HG03439 (cell line): ENCODE data around the gene C6.
"Not testable (repeated sequence)": the region's sequence is repeated elsewhere in the genome, so short reads cannot be mapped to it uniquely, and the experiment has no call there.

Source experiments
- ATAC-seq: cut with Tn5 transposase; IDR thresholded peaks from one replicate; pipeline ENCODE4 v1.9.1; 2021; ENCODE audit warnings: mild to moderate bottlenecking, moderate library complexity; ENCODE audit not compliant: unreplicated experiment

C6 gene

DNA sequence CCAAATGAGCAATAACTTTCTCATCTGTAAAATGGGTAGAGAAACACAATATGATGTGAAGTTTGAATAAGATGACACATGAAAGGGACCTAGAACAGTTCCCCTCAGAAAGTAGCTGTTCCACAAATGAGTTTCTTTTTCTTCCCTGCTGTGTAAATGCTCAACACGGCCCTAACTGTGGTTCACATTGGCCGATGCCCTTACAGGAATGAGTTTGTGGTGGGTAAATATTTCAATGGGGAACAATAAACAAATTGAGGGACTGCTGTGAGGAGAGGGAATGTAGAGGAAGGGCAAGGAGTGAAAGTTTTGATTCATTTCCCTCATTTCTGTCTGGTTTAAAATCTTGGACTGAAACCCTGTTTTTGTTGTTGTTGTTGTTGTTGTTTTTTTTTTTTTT lies 12.8 kb downstream of the C6 start:
- no peak for ATAC-seq

DNA sequence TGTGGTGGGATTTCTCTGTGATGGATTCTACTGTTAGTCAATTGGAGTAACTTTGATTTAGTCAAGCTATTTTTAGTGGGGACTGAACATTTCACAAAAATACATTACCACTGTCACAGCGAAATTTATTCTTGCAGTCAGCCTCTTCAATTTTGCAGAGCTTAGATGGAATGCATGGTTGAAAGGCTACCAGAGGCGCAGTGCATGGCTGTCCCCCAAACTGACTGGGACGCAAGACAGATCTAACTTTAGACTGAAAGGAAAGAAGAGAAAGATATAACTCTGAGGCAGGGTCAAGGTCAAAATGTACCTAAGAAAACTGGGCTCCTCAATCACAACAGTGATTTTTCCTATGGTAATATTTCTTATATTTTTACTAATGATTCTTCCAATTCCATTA lies 13.7 kb downstream of the C6 start:
- ATAC-seq = no peak

DNA sequence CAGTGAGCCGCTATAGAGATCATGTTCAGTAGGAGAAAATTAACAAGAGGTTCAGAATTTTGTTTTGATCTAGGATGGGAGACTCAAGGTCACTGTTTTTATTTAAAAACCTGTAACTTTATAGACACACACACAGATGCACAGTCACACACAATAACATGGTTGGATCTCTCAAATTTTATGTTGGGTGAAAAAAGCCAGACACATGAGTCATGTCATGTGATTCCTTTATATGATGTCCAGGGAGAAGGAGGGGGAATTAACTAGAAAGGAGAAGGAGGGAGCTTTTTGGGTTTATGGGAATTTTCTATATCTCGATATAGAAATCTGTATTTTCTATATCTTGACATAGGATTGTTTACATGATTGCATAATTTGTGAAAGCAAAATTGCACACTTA lies 17.1 kb downstream of the C6 start:
- no peak for ATAC-seq

DNA sequence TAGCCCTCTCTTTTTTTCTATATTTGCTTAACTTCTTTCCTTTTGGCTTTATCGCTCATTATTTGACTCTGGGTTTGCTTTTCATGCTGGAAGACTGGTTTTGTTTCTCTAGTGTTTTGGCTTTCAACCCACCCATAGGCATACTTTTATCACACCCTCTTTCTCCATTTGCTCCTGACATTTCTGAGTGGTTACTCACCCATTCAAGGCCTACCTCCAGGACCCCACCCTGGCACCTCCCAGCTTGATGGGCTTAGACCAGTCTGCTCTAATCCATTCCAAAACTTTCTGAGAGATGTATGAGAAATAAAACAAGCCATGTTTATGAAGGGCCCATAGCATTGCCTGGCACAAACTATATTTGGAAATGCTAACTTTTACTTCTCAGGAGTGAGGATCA lies 18.1 kb downstream of the C6 start:
- ATAC-seq = no peak

DNA sequence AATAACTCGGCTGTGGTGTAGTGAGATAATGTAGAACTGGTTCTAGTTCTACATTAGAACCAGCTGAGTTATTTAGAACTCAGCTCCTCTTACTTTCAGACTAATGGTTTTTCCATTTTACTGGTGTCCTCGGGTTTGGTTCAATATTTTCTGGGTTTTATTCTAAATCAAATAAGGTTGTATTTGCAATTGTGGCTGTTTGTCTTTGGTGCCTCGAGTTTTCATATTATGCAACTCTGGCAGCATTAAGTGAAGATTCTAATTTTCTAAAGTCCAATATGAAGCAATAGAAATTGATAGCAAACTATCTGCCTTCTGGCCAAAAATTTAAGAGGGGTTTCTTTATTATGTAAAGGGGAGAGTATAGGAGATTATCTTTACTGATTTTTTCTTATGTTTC lies 19.0 kb downstream of the C6 start:
- no peak for ATAC-seq

DNA sequence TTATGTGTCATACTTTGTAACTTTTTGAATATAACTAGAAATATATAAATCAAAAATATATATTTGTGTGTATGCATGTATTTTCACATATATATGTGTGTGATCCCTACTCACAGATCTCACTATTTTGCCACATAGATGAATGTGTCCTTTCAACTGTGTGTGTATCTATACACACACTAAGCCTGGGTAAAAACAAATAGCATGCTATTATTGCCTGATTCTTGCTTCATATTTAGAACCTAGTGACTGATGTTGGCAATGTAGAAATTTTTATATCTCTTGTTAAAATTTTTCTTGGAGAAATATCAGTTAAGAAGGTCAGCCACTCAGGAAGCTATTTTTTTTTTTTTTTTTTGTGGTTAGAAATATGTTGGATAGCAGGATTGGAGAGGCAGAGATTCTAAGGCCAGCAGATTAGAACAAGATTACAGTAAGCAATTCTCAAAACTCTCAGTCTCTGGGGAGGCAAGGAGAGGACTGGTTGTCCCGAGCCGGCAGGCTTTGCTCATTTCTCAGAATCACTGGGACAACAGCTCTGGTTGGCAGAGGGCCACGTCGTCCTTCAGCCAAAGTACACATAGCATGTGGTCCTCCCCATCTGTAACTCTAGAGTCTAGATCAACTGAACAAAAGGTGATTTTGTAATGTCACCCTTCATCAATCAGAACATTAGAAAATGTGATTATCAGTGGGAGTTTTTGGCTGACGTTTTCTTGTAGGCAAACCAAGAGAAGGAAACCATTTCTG lies 19.7 kb downstream of the C6 start:
- ATAC-seq = no peak

DNA sequence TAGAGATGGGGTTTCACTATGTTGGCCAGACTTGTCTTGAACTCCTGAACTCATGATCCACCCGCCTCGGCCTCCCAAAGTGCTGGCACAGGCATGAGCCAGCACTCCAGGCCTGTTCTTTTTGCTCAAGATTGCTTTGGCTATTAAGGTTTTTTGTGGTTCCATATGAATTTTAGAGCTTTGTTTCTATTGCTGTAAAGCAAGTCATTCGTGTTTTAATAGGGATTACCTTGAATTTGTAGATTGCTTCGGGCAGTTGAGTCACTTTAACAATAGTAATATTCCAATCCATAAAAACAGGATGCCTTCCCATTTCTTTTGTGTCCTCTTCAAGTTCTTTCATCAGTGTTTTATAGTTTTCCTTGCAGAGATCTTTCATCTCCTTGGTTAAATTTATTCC lies 22.1 kb downstream of the C6 start:
- no peak for ATAC-seq

DNA sequence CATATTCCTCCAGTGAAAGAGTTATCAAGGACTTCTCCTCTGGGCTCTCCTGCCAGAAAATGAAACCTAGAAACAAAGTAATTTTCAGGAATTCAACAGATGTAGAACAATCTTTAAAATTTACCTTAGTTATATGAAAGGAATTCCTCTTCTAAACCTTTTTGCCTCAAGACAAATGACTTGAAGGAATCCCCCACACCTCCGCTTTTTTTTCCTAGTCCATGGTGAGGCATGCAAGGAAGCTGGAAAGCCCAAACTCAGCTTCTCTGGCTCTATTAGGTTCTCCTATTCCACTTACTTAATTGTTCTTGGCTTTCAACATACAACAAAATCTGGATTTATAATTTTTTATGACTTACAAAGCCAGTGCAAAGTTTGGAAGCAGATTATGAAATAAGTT lies 27.2 kb downstream of the C6 start:
- ATAC-seq = no peak

DNA sequence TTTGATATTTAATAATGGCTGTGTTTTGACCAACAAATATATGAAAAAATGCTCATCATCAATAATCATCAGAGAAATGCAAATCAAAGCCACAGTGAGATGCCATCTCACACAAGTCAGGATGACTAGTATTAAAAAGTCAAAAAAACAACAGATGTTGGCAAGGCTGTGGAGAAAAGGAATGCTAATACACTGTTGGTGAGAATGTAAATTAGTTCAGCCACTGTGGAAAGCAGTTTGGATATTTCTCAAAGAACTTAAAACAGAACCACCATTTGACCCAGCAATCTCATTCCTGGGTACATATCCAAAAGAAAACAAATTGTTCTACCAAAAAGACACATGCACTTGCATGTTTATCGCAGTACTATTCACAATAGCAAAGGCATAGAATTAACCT lies 30.0 kb downstream of the C6 start:
- not testable (repeated sequence) for ATAC-seq

DNA sequence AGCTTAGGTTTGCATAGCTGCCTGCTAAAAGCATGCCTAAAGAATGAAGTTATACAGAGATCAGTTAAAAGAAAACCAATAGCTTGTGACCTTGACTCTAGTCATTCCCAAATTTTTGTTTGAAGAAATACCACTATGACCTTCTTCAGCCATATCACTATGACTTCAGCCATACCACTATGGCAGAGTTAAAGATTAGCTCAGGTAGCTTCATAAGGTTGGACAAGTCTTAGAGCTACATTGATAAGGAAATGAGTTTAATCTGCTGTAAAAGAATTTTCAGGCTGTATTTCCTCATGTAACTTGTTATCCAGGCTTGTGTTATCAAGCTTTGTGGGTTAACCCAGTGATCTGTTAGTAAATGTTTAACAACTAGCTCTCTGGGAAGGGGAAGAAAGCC lies 30.7 kb downstream of the C6 start:
- no peak for ATAC-seq

DNA sequence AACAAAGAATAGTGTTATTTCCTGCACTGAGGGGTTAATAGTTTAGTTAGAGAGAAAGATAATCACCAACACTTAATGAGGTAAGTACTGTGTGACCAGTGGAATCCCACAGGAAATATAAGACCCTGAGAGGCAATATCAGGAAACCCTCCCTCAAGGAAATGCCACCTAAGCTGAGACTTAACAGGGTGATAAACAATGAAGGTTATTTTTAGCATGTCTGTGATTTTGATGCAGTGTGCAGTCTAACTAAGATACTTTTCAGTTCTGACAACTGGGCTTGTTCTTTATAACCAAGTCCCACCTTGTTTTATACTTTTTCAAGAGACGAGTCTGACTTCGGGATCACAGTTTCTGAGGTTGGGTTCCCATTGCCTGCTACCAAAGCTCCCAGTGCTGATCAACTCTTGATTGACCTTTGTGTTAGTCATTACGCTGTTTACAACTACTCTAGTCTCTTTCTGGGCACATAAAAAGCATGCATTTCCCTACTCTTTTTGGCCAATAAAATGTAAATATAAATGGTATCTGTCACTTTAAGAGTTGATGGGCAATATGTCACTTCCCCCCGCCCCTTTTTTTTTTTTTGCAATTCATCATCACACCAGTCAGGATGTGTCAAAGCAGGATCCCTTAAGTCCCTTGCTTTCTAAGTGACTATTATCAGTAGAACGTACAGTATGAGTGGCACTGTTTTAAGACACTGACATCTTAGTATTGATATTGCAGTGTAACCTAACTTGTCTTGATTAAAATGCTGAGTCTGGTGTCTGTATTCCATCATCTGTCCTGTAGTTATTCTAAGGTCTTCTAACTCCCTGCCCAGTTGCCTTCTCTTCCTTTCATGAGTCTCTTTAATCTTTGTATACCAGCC lies 31.4 kb downstream of the C6 start:
- no peak for ATAC-seq

DNA sequence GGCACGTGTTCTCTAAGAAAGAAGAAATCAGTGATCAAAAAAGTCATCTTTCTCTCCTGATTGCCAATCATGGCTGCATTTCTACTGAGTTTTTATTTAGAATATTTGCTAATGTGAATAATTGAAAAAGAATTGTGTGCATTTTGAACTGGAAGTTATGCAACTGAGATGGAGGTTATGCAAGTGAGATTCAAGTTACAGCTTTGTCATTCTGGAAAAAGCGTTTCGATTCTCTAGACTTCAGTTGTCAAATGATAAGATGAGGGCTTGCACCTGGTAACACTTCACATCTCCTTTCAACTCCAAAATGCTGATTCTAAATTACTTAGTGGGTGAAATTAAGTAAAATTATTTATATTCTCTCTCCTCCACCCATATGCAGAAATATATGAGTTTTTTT lies 36.4 kb downstream of the C6 start:
- ATAC-seq = no peak

DNA sequence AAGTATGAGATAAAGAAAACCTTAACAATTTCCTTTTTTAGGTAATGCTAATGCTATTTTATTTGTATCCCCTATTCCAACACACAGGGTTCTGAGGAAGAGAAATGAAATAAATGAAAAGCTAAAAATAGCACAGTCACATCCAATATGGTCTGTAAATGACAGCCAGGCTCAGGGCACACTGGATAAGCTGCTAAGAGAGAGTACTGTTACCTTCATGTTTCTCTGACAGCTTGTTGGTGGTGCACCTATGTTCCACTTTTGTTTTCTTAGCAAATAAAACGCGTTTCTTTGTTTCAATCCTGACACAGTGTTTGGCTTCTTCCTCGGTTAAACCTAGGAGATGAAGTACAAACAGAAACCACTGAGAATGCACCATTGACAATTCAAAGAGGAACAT lies 41.3 kb downstream of the C6 start:
- no peak for ATAC-seq

DNA sequence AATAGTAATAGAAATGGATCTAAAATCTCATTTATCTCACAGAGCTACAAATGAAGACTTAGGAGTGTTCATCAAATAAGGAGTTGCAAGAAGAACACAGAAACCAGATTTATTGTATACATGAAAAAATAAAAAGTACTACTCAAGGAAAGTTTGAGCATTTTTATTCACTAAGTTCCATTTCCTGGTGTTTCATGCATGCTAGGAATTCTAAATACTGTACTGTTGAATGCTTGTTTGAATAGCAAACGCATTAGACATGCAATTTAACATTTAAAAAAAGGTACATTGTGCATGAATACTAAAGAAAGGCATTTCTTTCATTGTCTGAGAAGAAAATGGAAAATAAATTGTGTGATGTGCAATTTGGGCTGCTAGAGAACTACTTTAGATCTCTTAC lies 52.1 kb downstream of the C6 start:
- ATAC-seq = no peak

DNA sequence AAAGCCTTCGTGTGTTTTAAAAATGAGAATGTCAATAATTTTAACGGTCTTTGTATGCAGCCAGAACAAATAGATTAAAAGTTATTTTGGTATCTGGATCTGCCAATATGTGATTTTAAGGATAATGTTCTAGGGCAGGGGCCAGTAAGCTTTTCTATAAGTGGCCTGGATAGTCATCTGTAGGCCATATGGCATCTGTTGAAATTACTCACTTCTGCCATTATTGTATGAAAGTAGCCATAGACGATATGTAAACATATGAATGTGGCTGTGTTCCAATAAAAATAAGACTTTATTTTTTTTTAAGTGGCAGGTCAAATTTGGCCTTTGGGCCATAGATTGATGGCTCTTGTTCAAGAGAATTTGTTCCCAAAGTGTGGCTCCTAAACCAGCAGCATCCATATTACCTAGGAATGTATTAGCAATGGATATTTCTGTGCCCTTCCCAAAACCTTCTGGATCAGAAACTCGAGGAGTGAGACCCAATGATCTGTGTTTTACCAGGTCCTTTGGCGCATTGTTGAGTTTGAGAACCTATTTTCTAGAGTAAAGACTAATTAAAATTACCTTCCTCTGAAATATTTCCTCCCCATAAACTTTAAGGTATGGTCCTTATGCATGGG lies 55.9 kb downstream of the C6 start:
- no peak for ATAC-seq

DNA sequence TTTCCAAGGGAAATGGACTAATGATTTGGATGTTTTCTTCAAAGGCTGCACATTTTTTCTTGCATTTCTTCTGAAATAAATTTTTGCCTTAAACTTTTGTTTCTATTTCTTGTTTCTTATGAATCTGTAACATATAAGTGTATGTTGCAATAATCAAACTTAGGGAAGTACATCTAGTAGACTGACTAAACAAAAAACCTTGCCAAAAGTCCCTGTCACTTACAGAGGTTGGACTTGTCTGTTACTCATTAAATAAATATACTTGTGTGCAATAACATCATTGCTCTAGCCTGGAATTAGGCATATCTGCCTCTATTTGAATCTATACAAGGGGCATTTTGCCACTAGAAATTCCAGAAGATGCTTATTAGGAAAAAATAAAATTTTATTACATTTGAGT lies 56.6 kb downstream of the C6 start:
- no peak for ATAC-seq

DNA sequence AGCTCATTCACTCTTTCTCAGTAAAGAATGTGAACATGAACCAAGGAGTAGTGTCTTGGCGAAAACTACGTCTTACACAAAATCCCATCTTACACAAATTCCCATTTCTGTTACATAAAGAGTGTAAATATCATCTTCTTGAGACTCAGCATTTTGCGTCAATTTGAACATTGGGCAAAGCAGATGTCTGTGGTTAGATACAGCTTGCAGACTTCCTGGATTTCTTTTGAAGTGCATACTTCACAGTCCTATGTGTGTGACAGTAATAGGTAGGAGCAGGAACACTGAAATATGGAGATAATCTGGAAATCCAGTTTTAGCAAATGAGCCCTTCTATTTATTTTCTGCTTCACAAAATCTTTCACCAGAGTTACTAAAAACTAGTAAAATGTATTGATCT lies 58.8 kb downstream of the C6 start:
- ATAC-seq = no peak

DNA sequence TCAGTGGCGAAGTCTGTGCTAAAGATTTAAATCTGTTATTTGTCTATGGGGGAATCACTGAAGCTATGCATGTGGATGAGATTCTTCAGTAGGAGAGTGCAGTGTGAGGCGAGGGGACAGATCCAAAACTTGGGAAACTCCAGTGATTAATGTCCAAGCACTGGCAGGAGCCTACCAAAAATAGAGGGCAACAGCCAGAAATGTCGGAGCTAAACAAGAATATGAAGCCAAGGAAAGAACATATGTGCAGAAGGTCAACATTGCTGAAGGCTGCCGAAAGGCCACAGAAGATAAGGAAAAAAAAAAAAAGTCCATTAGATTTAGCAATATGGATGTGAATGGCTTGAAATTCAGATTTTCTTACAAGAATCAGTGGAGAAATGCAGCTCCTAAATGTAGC lies 61.8 kb downstream of the C6 start:
- ATAC-seq = no peak

DNA sequence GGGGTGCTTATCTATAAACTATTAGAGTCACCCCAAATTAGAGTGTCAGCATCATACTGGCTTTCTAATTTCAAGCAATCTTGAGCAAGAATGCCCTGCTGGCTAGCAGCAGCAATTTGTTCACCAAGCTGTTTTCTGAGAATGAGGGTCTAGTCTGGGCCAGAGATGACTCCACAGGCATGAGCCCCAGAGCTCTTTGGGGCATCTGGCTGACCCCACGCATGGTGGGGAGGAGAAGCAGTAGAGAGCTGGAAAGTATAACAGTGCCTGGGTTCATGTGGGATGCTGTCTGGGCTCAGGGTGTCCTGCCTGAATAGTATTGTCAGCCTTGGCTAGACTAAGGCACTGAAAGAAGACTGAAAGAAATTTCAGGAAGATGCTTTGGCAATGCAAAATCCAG lies 64.9 kb downstream of the C6 start:
- ATAC-seq = no peak

DNA sequence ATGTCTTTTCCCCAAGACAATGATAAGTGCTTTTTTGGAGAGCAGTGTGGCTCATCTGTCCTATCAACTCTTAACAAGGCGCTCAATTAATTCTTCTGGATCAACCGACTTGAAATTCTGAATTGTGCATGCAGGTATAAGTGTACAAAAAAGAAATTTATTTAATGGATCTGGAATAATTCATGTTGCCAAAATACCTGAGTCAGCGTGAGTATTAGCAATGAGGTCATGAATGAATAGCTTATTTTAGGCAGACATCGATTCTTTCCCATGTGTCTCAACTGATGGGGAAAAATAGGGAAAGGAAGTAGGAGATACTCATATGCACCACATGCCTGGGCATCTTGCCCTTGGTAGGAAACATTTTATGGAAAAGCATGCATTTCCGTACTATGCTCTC lies 68.0 kb downstream of the C6 start:
- no peak for ATAC-seq

DNA sequence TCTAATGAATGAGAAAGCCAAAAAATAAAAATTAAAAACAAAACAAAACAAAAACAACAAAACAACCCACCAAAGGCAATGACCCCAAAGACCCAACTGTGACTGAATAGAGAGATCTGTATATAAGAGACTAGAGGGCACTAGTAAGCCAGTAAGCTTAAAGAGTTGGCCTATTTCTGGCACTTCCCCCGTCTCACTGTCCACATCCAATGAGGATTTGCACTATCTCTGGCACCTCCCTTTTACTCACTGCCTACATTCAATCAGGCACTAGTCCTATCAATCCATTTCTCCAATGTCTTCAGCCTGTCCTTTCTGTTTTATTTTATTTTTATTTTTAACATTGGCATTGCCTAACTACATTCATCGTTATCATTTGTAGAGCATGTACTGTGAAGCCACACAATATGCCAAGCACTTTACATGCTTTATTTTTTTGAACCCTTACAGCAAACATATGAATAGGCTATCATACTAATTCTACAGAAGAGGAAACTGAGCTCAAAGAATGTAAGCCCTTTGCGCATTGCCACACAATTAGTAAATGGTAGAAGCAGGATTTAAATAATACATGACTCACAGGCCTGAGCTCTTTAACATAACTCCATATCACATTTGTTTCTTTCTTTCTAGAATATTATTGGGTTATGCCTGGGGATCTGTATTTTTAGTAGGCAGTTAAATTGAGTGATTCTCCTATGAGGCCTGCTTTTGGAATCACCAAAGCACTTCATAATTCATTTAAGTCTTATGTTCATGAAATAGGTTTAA lies 70.0 kb downstream of the C6 start:
- ATAC-seq = no peak
